Measurements from ENCODE around the gene BAX. TPM values are rescaled to one million over a fixed set of nuclear protein-coding genes. Genes with fewer than 3 reads are reported as not detected.

The BAX gene
- total and polyA plus RNA-seq, 8 donors = 12.1 to 121 (median 49.0) TPM

- Histone ChIP-seq H3K4me3 (no peak overlapping the region), H3K27me3 (no peaks in the 10 kb centered on the region), H3K9me3 (no peaks in the 10 kb centered on the region), H3K27ac (peak overlapping the region in 3 of 5 donors; percentile 93 to 97 (median 97)), H3K36me3 (peaks cover 44 to 84% (median 81%) of the 10 kb centered on the region in 4 donors), H3K4me1 (peaks cover 17 to 57% (median 37%) of the 10 kb centered on the region in 4 donors)
- TF ChIP-seq EP300 (IDR thresholded peaks at IDR 0.05) (no peak), POLR2AphosphoS5 (IDR thresholded peaks at IDR 0.05) (peak in 1 of 3 donors; percentile 29), POLR2A (IDR thresholded peaks at IDR 0.05) (no peak), CTCF (IDR thresholded peaks at IDR 0.05) (no peak)
- intact Hi-C loops (cut with DNase I; ENCODE audit: low total_unique reads) = no loop called here
- DNase-seq = no peak
- WGBS, 5 donors = 89 to 95% (median 93%) methylated on average over 42 to 45 of the region's 45 CpGs
Measured at GRCh38 chr19:48969276-48970138, 14.8 kb downstream of the BAX start.

- H3K9me3 ChIP-seq = no peaks in the 10 kb centered on the region
- H3K36me3 ChIP-seq = peaks cover 44 to 89% (median 87%) of the 10 kb centered on the region in 4 donors
- H3K27ac ChIP-seq = peak overlapping the region in 3 of 5 donors; percentile 20 to 51 (median 43)
- no peak for DNase-seq
- H3K4me1 ChIP-seq = peaks cover 14 to 53% (median 33%) of the 10 kb centered on the region in 4 donors
- TF ChIP-seq CTCF (IDR thresholded peaks at IDR 0.05) = no peak
- TF ChIP-seq EP300 (IDR thresholded peaks at IDR 0.05) = no peak
- TF ChIP-seq POLR2A (IDR thresholded peaks at IDR 0.05) = no peak
- no peak for TF ChIP-seq POLR2AphosphoS5 (IDR thresholded peaks at IDR 0.05)
- H3K27me3 ChIP-seq = no peaks in the 10 kb centered on the region
- intact Hi-C loops (cut with DNase I; ENCODE audit: low total_unique reads) = no loop called here
- H3K4me3 ChIP-seq = no peak overlapping the region
- WGBS, 5 donors = 84 to 89% (median 86%) methylated on average over 21 to 23 of the region's 23 CpGs
Measured at GRCh38 chr19:48970139-48970766, 15.6 kb downstream of the BAX start.

- intact Hi-C loops (cut with DNase I; ENCODE audit: low total_unique reads) = no loop called here
- H3K27me3 ChIP-seq = no peaks in the 10 kb centered on the region
- DNase-seq = peak; percentile 85 to 93
- H3K36me3 ChIP-seq = peaks cover 41 to 88% (median 86%) of the 10 kb centered on the region in 4 donors
- peaks cover 14 to 52% (median 31%) of the 10 kb centered on the region in 4 donors for H3K4me1 ChIP-seq
- no peak overlapping the region for H3K4me3 ChIP-seq
- TF ChIP-seq POLR2A (IDR thresholded peaks at IDR 0.05) = no peak
- TF ChIP-seq POLR2AphosphoS5 (IDR thresholded peaks at IDR 0.05) = peak in 1 of 3 donors; percentile 65
- TF ChIP-seq EP300 (IDR thresholded peaks at IDR 0.05) = no peak
- TF ChIP-seq CTCF (IDR thresholded peaks at IDR 0.05) = peak in 5 of 7 experiments; percentile 81 to 91 (median 86)
- no peaks in the 10 kb centered on the region for H3K9me3 ChIP-seq
- 17 to 21% (median 19%) methylated on average over 18 to 19 of the region's 19 CpGs for WGBS, 5 donors
- peak overlapping the region in 3 of 5 donors; percentile 20 to 51 (median 43) for H3K27ac ChIP-seq
Measured at GRCh38 chr19:48970923-48971395, 16.3 kb downstream of the BAX start.
